Epithelial cell of esophagus (primary cell): ENCODE measurements around the gene GBX1.

Experiments used
- DNase-seq: peaks from one replicate; pipeline ENCODE4 v3.0.0; 2010; ENCODE audit warnings: low read depth
- H3K4me3 ChIP-seq: 2 replicates; pipeline ENCODE4 v1.5.1; 2011; ENCODE audit warnings: mild to moderate bottlenecking, low read length, control low read depth
- TF ChIP-seq, protein P1 (sequence below): IDR thresholded peaks from 2 replicates; pipeline ENCODE4 v1.5.1; 2011; ENCODE audit warnings: low read depth, mild to moderate bottlenecking, low read length, control low read depth, inconsistent platforms; ENCODE audit not compliant: insufficient read depth; ENCODE audit errors: missing control alignments

GBX1 gene

DNA sequence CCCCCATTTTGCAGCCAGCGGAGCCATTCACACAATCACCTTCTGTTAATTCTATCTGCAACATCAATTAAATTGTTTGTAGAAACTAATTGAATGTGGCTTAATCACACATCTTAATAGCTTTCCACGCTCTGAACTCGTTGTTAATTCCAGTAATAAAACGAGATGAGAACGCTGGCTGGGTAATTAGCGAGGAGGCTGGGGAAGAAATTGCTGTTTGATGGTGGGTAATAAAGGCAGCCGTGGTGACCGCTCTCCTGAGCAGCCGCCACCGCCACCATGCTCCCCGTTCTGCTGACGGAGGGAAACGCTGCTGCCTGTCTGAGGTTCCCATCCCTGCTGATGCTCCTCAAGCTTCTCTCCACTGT lies 36.3 kb downstream of the GBX1 start:
- TF ChIP-seq, protein P1, sequence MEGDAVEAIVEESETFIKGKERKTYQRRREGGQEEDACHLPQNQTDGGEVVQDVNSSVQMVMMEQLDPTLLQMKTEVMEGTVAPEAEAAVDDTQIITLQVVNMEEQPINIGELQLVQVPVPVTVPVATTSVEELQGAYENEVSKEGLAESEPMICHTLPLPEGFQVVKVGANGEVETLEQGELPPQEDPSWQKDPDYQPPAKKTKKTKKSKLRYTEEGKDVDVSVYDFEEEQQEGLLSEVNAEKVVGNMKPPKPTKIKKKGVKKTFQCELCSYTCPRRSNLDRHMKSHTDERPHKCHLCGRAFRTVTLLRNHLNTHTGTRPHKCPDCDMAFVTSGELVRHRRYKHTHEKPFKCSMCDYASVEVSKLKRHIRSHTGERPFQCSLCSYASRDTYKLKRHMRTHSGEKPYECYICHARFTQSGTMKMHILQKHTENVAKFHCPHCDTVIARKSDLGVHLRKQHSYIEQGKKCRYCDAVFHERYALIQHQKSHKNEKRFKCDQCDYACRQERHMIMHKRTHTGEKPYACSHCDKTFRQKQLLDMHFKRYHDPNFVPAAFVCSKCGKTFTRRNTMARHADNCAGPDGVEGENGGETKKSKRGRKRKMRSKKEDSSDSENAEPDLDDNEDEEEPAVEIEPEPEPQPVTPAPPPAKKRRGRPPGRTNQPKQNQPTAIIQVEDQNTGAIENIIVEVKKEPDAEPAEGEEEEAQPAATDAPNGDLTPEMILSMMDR: no peak
- DNase-seq: no peak
- H3K4me3 ChIP-seq: no peak overlapping the region

DNA sequence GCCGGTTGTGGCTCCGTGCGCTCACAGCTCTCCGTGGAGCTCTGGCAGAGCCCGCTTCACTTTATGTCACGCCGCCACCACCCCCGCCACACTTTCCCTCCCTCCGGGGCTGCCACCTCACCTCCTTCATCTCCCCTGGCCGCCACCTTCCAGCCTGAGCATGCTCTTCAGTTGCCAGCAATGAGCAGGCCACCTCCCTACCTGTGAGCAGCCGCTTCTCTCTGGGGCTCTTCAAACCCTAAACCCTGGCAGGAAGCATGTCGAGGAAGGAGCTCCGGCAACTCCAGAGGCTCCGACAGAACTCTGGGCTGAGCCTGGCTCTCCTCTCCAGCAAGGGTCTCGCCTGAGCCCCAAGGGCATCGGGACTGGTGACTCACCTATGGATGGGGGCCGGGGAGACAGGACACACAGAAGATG lies 36.7 kb downstream of the GBX1 start:
- no peak for DNase-seq
- H3K4me3 ChIP-seq: no peak overlapping the region
- TF ChIP-seq, protein P1: no peak

DNA sequence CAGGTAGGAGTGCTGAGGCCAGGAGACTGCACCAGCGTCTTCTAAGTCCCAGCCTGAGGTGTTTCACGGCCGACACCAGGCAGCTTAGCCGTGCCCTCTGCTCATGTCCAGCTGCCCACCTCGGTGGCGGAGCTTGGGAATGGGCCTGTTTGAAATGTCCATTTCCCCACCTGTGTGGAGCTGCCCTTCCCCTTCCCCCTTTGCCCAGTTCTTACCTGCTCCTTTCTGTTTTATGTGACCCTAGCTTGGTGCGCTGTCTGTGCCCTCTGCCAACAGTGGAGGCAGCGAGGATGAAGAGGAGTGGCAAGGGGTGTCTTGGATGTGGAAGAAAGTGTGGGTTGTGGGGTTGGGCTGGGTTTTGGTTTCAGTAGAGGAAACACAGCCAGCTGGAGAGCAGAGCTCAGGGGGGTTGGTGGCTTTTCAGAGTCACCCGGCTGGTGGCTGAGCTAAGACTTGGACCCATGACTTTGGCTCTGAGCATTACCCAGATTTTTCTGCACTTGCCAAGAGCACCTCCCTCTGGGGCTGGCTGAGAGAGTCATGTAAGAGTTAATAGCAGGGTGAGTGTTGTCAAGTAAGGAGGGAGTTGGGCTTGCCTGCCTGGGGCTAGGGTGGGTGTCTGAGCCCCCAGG lies 37.4 kb downstream of the GBX1 start:
- TF ChIP-seq, protein P1: no peak
- DNase-seq: no peak

DNA sequence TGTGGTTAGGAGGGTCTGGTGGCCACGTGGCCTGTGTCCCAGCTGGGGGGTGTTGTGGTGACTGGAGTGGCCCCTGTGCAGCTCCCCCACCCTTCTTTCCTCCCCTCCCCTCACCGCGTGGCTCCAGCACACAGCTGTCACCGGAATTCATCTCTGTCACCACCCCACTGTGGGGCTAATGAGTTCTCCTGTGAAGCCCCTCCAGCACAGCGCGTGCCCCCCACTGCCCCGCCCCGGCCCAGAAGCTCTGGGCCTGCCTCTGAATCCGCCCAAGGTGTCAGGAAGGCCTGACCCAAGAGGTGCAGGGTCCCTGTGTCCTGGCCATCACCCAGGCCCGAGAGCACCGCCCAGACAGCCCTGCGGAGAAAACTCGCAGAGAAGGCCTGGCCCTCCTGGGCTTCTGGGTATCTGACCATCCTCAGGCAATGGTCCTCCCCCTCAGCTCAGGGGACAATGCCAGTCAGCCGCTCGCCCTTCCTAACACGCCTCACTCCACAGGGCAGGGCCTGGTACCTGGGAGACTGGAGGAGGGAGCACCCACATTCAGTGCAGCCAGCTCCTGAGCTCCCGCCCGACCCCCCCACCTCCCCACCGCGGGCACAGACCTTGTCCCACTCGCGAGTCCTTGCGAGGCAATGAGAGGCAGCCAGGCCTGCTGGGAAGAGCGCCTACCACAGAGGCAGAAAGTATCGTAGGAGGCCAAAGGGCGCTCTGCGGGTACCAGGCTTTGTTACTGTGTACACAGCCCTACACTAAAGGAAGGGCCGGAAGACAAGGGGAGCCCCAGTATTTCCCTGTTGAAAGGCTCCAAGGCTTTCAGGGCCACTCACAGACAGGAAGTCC lies 38.2 kb downstream of the GBX1 start:
- TF ChIP-seq, protein P1: no peak
- no peak for DNase-seq

More for the DNA sequence above, 37.4 kb downstream of the GBX1 start:
- H3K4me3 ChIP-seq: no peak overlapping the region

DNA sequence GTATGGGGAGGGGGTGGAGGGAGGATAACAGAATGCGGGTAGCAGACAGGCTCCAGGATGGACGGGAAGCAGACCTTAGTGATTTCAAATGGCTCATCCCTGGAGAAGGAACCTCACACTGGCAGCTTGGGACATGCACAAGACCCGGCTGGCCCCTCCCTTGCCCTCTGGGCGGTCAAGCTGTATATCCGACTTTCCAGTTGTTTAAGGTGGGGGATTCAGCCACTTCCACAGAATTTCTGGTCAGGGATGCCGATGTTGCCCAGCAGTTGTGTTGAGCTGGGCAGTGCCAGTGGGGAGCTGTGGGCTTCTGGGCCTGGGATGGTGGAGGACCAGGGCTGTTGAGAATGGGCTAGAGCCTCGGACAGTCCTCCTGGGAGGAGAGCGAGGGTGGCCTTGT lies 38.8 kb downstream of the GBX1 start:
- TF ChIP-seq, protein P1: no peak
- no peak for DNase-seq
- H3K4me3 ChIP-seq: no peak overlapping the region

More for the DNA sequence above, 38.2 kb downstream of the GBX1 start:
- H3K4me3 ChIP-seq: no peak overlapping the region

DNA sequence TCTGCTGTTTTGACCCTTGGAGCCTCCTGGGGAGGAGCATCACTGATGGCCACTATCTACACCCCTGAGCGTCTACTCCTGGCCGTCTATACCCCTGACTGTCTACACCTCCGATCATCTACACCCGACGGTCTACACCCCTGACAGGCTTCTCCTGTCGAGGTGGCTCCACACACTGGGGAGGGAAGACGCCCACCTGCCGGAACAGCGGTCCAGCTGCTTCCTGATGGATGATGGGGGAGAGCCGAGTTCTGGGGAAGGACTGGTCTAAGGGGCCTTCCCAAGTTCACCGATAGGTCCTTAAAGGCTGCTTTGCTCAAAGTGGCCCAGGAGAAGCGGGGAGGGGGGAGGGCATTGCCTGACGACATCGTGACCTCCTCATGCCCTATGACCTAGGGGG lies 39.4 kb downstream of the GBX1 start:
- no peak for DNase-seq

More for the DNA sequence above, 39.4 kb downstream of the GBX1 start:
- no peak overlapping the region for H3K4me3 ChIP-seq
- TF ChIP-seq, protein P1: no peak
